HUDEP-2 (cell line): ENCODE results near the gene TBC1D21.

Experiments
- DNase-seq, 76 experiments: peaks; one replicate each; lab custom pipeline; 2025; ENCODE audit not compliant: unreplicated experiment in 76 of 76; lab: John Stamatoyannopoulos, UW

TBC1D21 gene

GRCh38 chr15:73907035-73907408 is 33.7 kb downstream of the TBC1D21 start:
- no peak for DNase-seq

DNA sequence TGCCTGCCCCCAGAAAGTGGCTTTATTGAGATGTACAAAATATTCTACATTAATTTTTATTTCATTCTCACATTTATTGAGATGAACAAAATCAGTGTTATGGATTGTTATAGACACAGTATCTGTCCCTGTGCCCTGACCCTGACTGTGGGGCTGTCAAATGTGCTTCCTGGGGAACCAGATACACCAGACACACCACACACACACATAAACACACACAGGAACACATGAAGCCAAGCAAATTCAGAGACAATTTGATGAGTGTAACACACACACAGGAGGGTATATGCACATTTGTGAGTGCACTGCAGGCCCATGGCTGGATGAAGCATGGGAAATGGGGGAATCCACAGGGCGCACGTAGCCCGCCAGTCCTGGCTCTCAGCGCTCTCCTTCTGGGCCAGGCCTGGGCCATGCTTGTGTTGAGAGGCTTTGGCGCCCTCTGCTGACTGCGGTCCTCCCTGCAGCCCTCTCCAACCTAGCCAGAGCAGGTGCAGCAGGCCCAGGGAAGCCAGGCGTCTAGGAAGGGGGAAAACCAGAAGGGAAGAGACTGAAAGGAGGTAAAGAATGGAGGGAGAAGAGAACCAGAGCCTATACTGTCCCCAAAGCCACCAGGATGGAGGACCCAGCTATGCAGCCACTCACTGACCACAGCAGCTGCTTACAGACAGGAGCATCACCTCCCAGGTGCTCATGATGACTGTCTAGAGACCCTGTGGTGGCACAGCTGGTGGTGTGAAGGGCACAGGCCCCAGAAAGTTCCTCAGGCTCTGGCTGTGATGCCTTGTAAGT is 34.9 kb downstream of the TBC1D21 start:
- peak in 59 of 76 experiments; percentile 2 to 74 (median 37) for DNase-seq

DNA sequence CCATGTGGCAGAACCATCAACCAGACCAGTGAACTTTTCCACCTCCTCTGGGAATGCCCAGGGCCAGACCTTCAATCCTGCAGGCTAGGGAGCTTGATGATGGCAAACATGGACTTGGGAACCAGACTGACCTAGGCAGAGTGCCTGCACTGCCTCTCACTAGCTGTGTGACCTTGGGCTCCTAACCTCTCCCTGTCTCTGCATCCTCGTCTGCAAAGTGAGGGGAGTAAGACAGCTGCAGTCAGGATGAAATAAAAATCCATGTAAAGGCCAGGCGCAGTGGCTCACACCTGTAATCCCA is 35.4 kb downstream of the TBC1D21 start:
- DNase-seq, result no peak

- no peak for DNase-seq
Observed at GRCh38 chr15:73909651-73910050, 36.3 kb downstream of the TBC1D21 start.

- DNase-seq, result no peak
Observed at GRCh38 chr15:73910522-73911303, 37.3 kb downstream of the TBC1D21 start.

DNA sequence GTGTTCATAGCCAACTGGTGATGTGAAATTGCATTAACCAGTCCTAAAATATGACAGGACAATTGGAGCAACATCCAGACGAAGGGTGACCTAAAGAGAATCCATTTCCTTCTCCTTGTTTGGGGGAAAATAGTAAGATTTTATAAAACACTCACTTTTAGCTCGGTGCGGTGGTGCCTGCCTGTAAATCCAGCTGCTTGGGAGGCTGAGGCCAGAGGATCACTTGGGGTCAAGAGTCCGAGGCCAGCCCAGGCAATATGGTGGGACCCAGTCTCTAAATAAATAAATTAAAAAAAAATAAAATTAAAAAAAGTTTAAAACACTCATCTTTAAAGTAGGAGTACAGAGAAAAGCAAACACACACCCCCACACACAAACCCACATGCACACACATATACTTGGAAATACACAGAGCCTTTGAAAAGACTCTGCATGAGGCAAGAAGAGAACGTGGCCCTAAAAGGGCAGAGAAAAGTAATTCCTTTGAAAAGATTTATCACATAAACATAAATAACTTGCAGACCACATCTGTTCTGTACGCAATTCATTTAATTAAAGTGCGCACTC is 38.7 kb downstream of the TBC1D21 start:
- no peak for DNase-seq

GRCh38 chr15:73914145-73914544 is 40.8 kb downstream of the TBC1D21 start:
- no peak for DNase-seq

DNA sequence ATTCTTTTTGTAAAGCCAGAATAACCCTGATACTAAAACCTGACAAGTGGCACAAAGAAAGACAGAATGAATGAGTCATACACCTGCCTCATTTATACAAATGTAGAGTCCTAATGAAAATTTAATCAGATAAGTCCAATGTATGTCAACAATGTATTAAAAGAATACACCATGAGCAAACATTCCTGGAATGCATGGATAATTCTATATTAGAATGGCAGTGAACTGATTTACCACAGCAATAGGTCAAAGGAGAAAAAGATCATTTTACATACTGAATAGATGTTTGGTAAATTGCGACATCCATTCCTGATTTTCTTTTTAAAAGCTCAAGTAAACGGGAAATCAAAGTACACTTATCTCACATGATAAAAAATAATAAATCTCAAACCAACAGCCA is 41.7 kb downstream of the TBC1D21 start:
- DNase-seq, result no peak

DNA sequence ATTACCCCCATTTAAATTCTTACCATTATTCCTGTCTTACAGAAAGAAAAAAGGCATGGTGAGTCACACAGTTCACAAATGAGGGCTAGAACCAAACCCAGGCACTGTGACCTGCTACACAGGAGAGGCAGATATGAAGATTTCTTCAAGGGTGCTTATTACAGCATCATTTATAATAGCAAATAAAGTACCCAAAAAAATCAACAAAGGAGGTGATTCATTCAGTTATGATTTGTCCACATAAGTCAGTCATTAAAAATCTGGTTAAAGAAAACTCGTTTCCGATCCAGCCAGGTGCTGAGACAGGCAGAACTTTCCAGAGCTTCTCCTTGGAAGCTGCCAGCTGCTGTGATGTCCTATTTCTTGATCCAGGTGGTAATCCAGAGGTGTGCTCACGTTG is 45.4 kb downstream of the TBC1D21 start:
- no peak for DNase-seq

GRCh38 chr15:73919706-73920105 is 46.3 kb downstream of the TBC1D21 start:
- no peak for DNase-seq

GRCh38 chr15:73921254-73921925 is 48.0 kb downstream of the TBC1D21 start:
- no peak for DNase-seq

GRCh38 chr15:73922186-73923151 is 49.1 kb downstream of the TBC1D21 start:
- DNase-seq, result no peak

- DNase-seq, result no peak
Observed at GRCh38 chr15:73923156-73923487, 49.8 kb downstream of the TBC1D21 start.

DNA sequence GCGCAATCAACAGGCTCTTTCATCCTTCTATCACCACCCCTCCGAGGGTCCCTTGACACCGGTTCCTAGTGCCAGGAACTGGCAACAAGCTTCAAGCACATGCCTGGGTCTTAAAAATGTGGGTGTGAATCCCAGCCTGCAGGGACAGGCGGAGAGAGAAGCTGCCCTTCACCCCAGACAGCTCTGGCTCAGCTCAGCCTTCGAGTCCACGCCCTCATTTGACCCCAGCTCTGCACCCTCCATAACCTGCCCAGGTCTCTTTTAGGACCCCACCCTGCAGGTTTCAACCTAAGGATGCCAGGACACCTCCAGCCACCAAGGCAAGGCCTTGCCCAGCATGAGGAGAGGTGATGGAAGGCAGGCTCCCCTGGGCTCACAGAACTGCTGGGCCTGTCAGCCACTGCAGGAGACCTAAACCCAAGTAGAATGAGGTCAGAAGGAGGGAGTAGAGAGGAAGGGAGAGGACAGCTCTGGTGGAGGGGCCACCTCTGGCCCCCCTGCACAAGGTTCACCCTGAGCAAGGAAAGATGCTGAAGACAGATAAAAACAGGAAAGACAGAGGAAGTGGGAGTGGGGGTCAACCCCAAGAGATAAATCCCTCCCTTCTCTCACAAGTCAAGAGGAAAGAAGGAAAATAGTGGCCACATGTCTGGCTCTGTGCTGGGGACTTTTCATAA is 50.3 kb downstream of the TBC1D21 start:
- no peak for DNase-seq

- no peak for DNase-seq
Observed at GRCh38 chr15:73924171-73924921, 51.0 kb downstream of the TBC1D21 start.

- no peak for DNase-seq
Observed at GRCh38 chr15:73925848-73926218, 52.5 kb downstream of the TBC1D21 start.

- DNase-seq, result no peak
Observed at GRCh38 chr15:73926219-73927002, 53.0 kb downstream of the TBC1D21 start, which contains the start of gene LOXL1. LOXL1 (plus strand) TSS chr15:73926462; CDS start chr15:73926784, 322 bp downstream.

DNA sequence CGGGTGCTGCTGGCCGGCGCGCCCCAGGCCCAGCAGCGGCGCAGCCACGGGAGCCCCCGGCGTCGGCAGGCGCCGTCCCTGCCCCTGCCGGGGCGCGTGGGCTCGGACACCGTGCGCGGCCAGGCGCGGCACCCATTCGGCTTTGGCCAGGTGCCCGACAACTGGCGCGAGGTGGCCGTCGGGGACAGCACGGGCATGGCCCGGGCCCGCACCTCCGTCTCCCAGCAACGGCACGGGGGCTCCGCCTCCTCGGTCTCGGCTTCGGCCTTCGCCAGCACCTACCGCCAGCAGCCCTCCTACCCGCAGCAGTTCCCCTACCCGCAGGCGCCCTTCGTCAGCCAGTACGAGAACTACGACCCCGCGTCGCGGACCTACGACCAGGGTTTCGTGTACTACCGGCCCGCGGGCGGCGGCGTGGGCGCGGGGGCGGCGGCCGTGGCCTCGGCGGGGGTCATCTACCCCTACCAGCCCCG is 53.7 kb downstream of the TBC1D21 start:
- no peak for DNase-seq
